Iris pigment epithelial cell (primary cell): ENCODE data around the gene ANKS6.

ENCODE experiments used
- DNase-seq: peaks from one replicate; pipeline ENCODE4 v3.0.0-alpha.2; 2011; ENCODE audit warnings: low read depth

ANKS6 gene

GRCh38 chr9:98732801-98733200 is 63.6 kb downstream of the ANKS6 start:
- DNase-seq: no peak

GRCh38 chr9:98732091-98732490 is 64.3 kb downstream of the ANKS6 start:
- no peak for DNase-seq

GRCh38 chr9:98730871-98731270 is 65.5 kb downstream of the ANKS6 start:
- DNase-seq: no peak

GRCh38 chr9:98728500-98728899 is 67.9 kb downstream of the ANKS6 start:
- no peak for DNase-seq

GRCh38 chr9:98727428-98727827 is 68.9 kb downstream of the ANKS6 start:
- DNase-seq: no peak

- peak; percentile 75 for DNase-seq
Measured at GRCh38 chr9:98726735-98727134, 69.6 kb downstream of the ANKS6 start.

GRCh38 chr9:98724810-98725530 is 71.4 kb downstream of the ANKS6 start:
- DNase-seq: no peak

GRCh38 chr9:98721643-98722042 is 74.7 kb downstream of the ANKS6 start:
- DNase-seq: no peak

- no peak for DNase-seq
Measured at GRCh38 chr9:98720402-98720801, 76.0 kb downstream of the ANKS6 start.

- DNase-seq: no peak
Measured at GRCh38 chr9:98719055-98719454, 77.3 kb downstream of the ANKS6 start.

- DNase-seq: no peak
Measured at GRCh38 chr9:98714833-98715232, 81.5 kb downstream of the ANKS6 start.

- DNase-seq: no peak
Measured at GRCh38 chr9:98712987-98713386, 83.4 kb downstream of the ANKS6 start.

- peak; percentile 66 for DNase-seq
Measured at GRCh38 chr9:98709968-98710965, 86.1 kb downstream of the ANKS6 start.

GRCh38 chr9:98708933-98709911 is 87.1 kb downstream of the ANKS6 start, which contains the start of gene GABBR2:
GABBR2 (minus strand) TSS chr9:98708935; CDS start chr9:98708737, 198 bp downstream.
- peak; percentile 7 for DNase-seq

- no peak for DNase-seq
Measured at GRCh38 chr9:98708103-98708932, 88.0 kb downstream of the ANKS6 start.

GRCh38 chr9:98707166-98708102 is 88.9 kb downstream of the ANKS6 start:
- peak; percentile 88 for DNase-seq

GRCh38 chr9:98706651-98707165 is 89.6 kb downstream of the ANKS6 start:
- peak; percentile 37 for DNase-seq

- DNase-seq: no peak
Measured at GRCh38 chr9:98702835-98703380, 93.4 kb downstream of the ANKS6 start.

GRCh38 chr9:98702340-98702739 is 94.0 kb downstream of the ANKS6 start:
- DNase-seq: no peak
